OCI-LY7 (cell line): ENCODE data around the gene MLPH. TPM values are rescaled to one million over a fixed set of nuclear protein-coding genes. Genes with fewer than 3 reads are reported as not detected.

ENCODE experiments used
- BruUV-seq: library from RNA; stranded (reverse); fragments of 400-500 nt; replicated peaks from 2 replicates; lab custom pipeline; 2021; lab: Mats Ljungman, UMichigan
- CTCF ChIA-PET: fragments of 300-600 bp; sonication (Branson Sonifier 250); formaldehyde crosslinking; loops from one replicate; lab custom pipeline; 2022; ENCODE audit warnings: antibody characterized with exemption; ENCODE audit not compliant: unreplicated experiment; lab: Charles Lee
- POLR2A ChIA-PET: fragments of 300-600 bp; sonication (Branson Sonifier 250); formaldehyde crosslinking; loops from one replicate; lab custom pipeline; 2022; ENCODE audit warnings: antibody characterized with exemption; lab: Charles Lee
- DNase-seq: peaks from one replicate; pipeline ENCODE4 v3.0.0-alpha.2; 2015; ENCODE audit warnings: low spot score
- H2AFZ ChIP-seq: fragments of 200-600 bp; sonication (generic), shearing (Covaris generic); 2 replicates; pipeline ENCODE4 v1.6.1; 2014; ENCODE audit warnings: mild to moderate bottlenecking, antibody characterized with exemption, low read length, moderate library complexity
- H3K27ac ChIP-seq: fragments of 200-600 bp; sonication (generic); 2 replicates; pipeline ENCODE4 v1.5.1; 2014; ENCODE audit warnings: mixed run types, low read depth, mild to moderate bottlenecking, moderate library complexity, low read length, inconsistent platforms; ENCODE audit not compliant: poor library complexity, severe bottlenecking
- H3K36me3 ChIP-seq: fragments of 200-600 bp; sonication (generic); 2 replicates; pipeline ENCODE4 v1.6.1; 2014; ENCODE audit warnings: mild to moderate bottlenecking, antibody characterized with exemption, low read length, moderate library complexity, mixed read lengths; ENCODE audit not compliant: insufficient read depth
- H3K4me1 ChIP-seq: fragments of 200-600 bp; sonication (generic); 2 replicates; pipeline ENCODE4 v1.5.1; 2014; ENCODE audit warnings: mild to moderate bottlenecking, low read length; ENCODE audit not compliant: insufficient read depth, poor library complexity, severe bottlenecking
- H3K4me2 ChIP-seq: fragments of 200-600 bp; sonication (generic); 2 replicates; pipeline ENCODE4 v1.6.1; 2014; ENCODE audit warnings: mild to moderate bottlenecking, low read length
- H3K4me3 ChIP-seq: fragments of 200-600 bp; sonication (generic); 2 replicates; pipeline ENCODE4 v1.5.1; 2014; ENCODE audit warnings: mild to moderate bottlenecking, low read depth, low read length; ENCODE audit not compliant: poor library complexity, severe bottlenecking
- H3K79me2 ChIP-seq: fragments of 200-600 bp; sonication (generic); 2 replicates; pipeline ENCODE4 v1.6.1; 2016; ENCODE audit warnings: low read depth, mild to moderate bottlenecking, low read length, moderate library complexity, mixed read lengths; ENCODE audit not compliant: insufficient read depth
- H3K9me2 ChIP-seq: fragments of 200-600 bp; sonication (generic); 2 replicates; pipeline ENCODE4 v1.6.1; 2016; ENCODE audit warnings: mild to moderate bottlenecking, low read length, mixed read lengths; ENCODE audit not compliant: insufficient read depth
- H3K9me3 ChIP-seq: fragments of 200-600 bp; sonication (generic); 2 replicates; pipeline ENCODE4 v1.6.1; 2014; ENCODE audit warnings: mild to moderate bottlenecking, mixed run types, low read length, mixed read lengths
- H4K20me1 ChIP-seq: fragments of 200-600 bp; sonication (generic); 2 replicates; pipeline ENCODE4 v1.6.1; 2014; ENCODE audit warnings: mild to moderate bottlenecking, antibody characterized with exemption, low read length, moderate library complexity, mixed read lengths; ENCODE audit not compliant: insufficient read depth
- CTCF ChIP-seq: fragments of 200-600 bp; sonication (generic); conservative IDR thresholded peaks from 2 replicates; pipeline ENCODE4 v1.5.1; 2014; ENCODE audit warnings: mild to moderate bottlenecking, antibody characterized with exemption, low read length, moderate library complexity, mixed read lengths
- EZH2phosphoT487 ChIP-seq: fragments of 200-600 bp; sonication (generic); IDR thresholded peaks from 2 replicates; pipeline ENCODE4 v1.6.1; 2018; ENCODE audit warnings: low read depth, borderline replicate concordance, mild to moderate bottlenecking, mixed run types, antibody characterized with exemption, low read length, moderate library complexity, mixed read lengths
- intact Hi-C: fragments of 100-400 bp; cut with micrococcal nuclease; formaldehyde crosslinking; loops from one replicate; pipeline ENCODE4 v1.10.0; 2022; ENCODE audit not compliant: unreplicated experiment
- total RNA-seq, 2 experiments: library from RNA; depleted of rRNA in 1 of 2; stranded (reverse); fragments of >200 nt in 1 of 2; shearing (Covaris generic) in 1 of 2; gene quantifications; 2 replicates each; pipeline ENCODE4 v1.2.3, GENCODE V29; 2014 to 2022

The MLPH gene
- total RNA-seq, 2 experiments from 2014 or later, result not detected

DNA sequence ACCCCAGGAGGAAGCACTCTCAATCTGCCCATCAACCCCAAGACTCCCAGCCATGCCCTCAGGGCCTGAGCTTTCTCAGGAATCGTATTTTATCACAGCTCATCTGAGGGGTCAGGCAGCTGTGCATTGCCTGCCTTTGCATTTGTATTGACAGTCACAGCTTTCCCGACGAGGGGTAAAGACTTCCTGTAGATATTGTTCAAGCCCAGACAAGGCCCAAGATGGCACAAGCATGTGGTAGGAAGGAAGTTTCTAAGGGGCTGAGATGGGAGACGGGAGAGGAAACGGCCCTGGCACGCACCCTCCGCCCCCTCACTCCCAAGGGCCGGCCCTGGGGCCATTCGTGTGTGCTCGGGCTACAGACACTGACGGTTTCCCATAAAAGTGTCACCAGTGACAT, 45.1 kb downstream of the MLPH start:
- CTCF ChIA-PET, result no interaction called here
- intact Hi-C loops, result no loop called here
- no TSS peak for BruUV-seq

DNA sequence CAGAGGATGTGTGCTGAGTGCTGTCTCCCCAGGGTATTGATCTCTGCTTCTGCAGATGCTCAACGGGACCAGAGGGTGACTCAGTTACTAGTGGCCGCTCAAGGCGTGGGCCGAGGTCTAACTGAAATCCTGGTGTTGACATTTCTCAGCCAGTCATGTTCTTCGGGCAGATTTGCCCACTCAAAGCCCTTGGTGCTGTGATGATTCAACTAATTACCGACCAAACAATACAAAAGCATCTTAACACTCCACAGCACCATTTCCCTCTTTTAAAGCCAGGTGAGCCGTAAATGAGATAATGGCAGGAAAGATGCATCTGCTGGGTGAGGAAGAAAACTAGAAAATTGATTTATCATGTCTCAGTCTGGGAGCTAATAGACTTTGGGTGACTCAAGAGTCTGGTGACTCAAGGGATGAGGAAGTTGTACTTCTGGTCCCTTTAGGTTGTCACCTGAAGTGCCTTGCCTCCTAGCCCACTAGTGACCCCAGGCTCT, 46.7 kb downstream of the MLPH start:
- intact Hi-C loops, result no loop called here
- no peaks in the 10 kb centered on the region for H3K9me3 ChIP-seq

More for the DNA sequence above, 45.1 kb downstream of the MLPH start:
- TF ChIP-seq CTCF (no peak), EZH2phosphoT487 (no peak)
- Histone ChIP-seq H3K4me1 (peaks cover 27% of the 10 kb centered on the region), H3K4me3 (no peak overlapping the region), H3K27ac (no peak overlapping the region), H3K4me2 (no peak overlapping the region), H3K36me3 (no peaks in the 10 kb centered on the region), H3K79me2 (no peaks in the 10 kb centered on the region), H4K20me1 (no peaks in the 10 kb centered on the region), H3K9me3 (no peaks in the 10 kb centered on the region), H3K9me2 (no peaks in the 10 kb centered on the region), H2AFZ (no peak overlapping the region)
- no peak for DNase-seq
- POLR2A ChIA-PET, result interaction anchor here (1.1 kb wide), 1 partner anchor 17 kb away, joined by 5 read pairs; no protein-coding TSS in a partner anchor

More for the DNA sequence above, 46.7 kb downstream of the MLPH start:
- Histone ChIP-seq H3K4me1 (peaks cover 25% of the 10 kb centered on the region), H3K4me2 (no peak overlapping the region), H3K9me2 (no peaks in the 10 kb centered on the region), H3K79me2 (no peaks in the 10 kb centered on the region), H3K4me3 (no peak overlapping the region), H2AFZ (no peak overlapping the region), H4K20me1 (no peaks in the 10 kb centered on the region), H3K27ac (no peak overlapping the region), H3K36me3 (no peaks in the 10 kb centered on the region)
- ChIA-PET CTCF (no interaction called here), POLR2A (interaction anchor here (0.6 kb wide), 2 partner anchors 232 to 472 kb away, joined by 3 to 5 read pairs; no protein-coding TSS in a partner anchor)
- TF ChIP-seq EZH2phosphoT487, result no peak
- no peak for TF ChIP-seq CTCF
- BruUV-seq, result no TSS peak
- DNase-seq, result peak; percentile 15
